CD4-positive, alpha-beta memory T cell (primary cell): ENCODE results near the gene VPS72. TPM values are rescaled to one million over a fixed set of nuclear protein-coding genes. Genes with fewer than 3 reads are reported as not detected.

ENCODE experiments used
- CTCF ChIA-PET: fragments of 350-600 bp; sonication (Branson Sonifier 250); formaldehyde crosslinking; loops from one replicate; lab custom pipeline; 2021; ENCODE audit warnings: inconsistent platforms; ENCODE audit not compliant: partially characterized antibody; lab: Charles Lee
- POLR2A ChIA-PET: fragments of 350-600 bp; sonication (Branson Sonifier 250); formaldehyde crosslinking; loops from one replicate; lab custom pipeline; 2021; ENCODE audit not compliant: partially characterized antibody; lab: Charles Lee
- DNase-seq, 5 donors: peaks; one replicate each; pipeline versions ENCODE4 v3.0.0 to v3.0.0-alpha.2; 2020 to 2022; ENCODE audit warnings: mixed read lengths in 1 of 5
- H3K27ac ChIP-seq: one replicate; pipeline ENCODE4 v1.7.0; 2013; ENCODE audit warnings: low read depth, low read length
- H3K27me3 ChIP-seq: 2 replicates; pipeline ENCODE4 v1.7.0; 2013; ENCODE audit warnings: mild to moderate bottlenecking, low read length, moderate library complexity; ENCODE audit not compliant: insufficient read depth
- H3K36me3 ChIP-seq: 2 replicates; pipeline ENCODE4 v1.7.0; 2013; ENCODE audit warnings: mild to moderate bottlenecking, low read length, moderate library complexity; ENCODE audit not compliant: insufficient read depth
- H3K4me1 ChIP-seq: 2 replicates; pipeline ENCODE4 v1.7.0; 2013; ENCODE audit warnings: mild to moderate bottlenecking, low read length, moderate library complexity; ENCODE audit not compliant: insufficient read depth
- H3K4me3 ChIP-seq, 2 donors: one replicate each; pipeline ENCODE4 v1.7.0; 2013; ENCODE audit warnings: low read length in 2 of 2, mild to moderate bottlenecking in 1 of 2
- H3K9me3 ChIP-seq, 2 donors: one replicate each; pipeline ENCODE4 v1.7.0; 2013; ENCODE audit warnings: low read length in 2 of 2, control low read depth in 1 of 2; ENCODE audit not compliant: control insufficient read depth in 1 of 2
- H3K27ac Mint-ChIP-seq, 7 donors: one replicate each; pipeline ENCODE4 v1.8.0; 2020 to 2021; ENCODE audit warnings: mixed read lengths in 7 of 7, mild to moderate bottlenecking in 6 of 7, inconsistent platforms in 3 of 7, moderate library complexity in 3 of 7
- H3K27me3 Mint-ChIP-seq, 2 donors: one replicate each; pipeline ENCODE4 v1.8.0; 2020 to 2021; ENCODE audit warnings: mixed read lengths in 2 of 2
- H3K36me3 Mint-ChIP-seq, 2 donors: one replicate each; pipeline ENCODE4 v1.8.0; 2020 to 2021; ENCODE audit warnings: mixed read lengths in 2 of 2, inconsistent platforms in 1 of 2, mild to moderate bottlenecking in 1 of 2
- H3K4me1 Mint-ChIP-seq, 4 donors: one replicate each; pipeline ENCODE4 v1.8.0; 2020 to 2021; ENCODE audit warnings: mixed read lengths in 4 of 4, mild to moderate bottlenecking in 1 of 4
- H3K4me3 Mint-ChIP-seq, 8 donors: one replicate each; pipeline ENCODE4 v1.8.0; 2020 to 2021; ENCODE audit warnings: mixed read lengths in 8 of 8, mild to moderate bottlenecking in 7 of 8, moderate library complexity in 6 of 8, inconsistent platforms in 3 of 8
- H3K9me3 Mint-ChIP-seq, 8 donors: one replicate each; pipeline ENCODE4 v1.8.0; 2020 to 2021; ENCODE audit warnings: mixed read lengths in 8 of 8, mild to moderate bottlenecking in 5 of 8, inconsistent platforms in 3 of 8, moderate library complexity in 1 of 8
- intact Hi-C: fragments of 100-400 bp; cut with micrococcal nuclease; formaldehyde crosslinking; loops from one replicate; pipeline ENCODE4 v1.15.1; 2023
- polyA plus RNA-seq, 2 donors: library from polyadenylated mRNA; unstranded; fragments of 300-500 nt; fragmentation: Illumina TruSeq; gene quantifications; one replicate each; pipeline ENCODE4 v1.2.3, GENCODE V29; 2021
- total RNA-seq, 2 experiments: library from RNA; stranded (reverse); gene quantifications; one replicate each; pipeline ENCODE4 v1.2.3, GENCODE V29; 2021

VPS72 gene, protein sequence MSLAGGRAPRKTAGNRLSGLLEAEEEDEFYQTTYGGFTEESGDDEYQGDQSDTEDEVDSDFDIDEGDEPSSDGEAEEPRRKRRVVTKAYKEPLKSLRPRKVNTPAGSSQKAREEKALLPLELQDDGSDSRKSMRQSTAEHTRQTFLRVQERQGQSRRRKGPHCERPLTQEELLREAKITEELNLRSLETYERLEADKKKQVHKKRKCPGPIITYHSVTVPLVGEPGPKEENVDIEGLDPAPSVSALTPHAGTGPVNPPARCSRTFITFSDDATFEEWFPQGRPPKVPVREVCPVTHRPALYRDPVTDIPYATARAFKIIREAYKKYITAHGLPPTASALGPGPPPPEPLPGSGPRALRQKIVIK
- total RNA-seq (10 to 100 TPM; 68.1 to 68.4 TPM), polyA plus RNA-seq (100 to 1,000 TPM in 1 of 2 donors, 10 to 100 TPM in 1; 80.6 to 102 TPM)

DNA sequence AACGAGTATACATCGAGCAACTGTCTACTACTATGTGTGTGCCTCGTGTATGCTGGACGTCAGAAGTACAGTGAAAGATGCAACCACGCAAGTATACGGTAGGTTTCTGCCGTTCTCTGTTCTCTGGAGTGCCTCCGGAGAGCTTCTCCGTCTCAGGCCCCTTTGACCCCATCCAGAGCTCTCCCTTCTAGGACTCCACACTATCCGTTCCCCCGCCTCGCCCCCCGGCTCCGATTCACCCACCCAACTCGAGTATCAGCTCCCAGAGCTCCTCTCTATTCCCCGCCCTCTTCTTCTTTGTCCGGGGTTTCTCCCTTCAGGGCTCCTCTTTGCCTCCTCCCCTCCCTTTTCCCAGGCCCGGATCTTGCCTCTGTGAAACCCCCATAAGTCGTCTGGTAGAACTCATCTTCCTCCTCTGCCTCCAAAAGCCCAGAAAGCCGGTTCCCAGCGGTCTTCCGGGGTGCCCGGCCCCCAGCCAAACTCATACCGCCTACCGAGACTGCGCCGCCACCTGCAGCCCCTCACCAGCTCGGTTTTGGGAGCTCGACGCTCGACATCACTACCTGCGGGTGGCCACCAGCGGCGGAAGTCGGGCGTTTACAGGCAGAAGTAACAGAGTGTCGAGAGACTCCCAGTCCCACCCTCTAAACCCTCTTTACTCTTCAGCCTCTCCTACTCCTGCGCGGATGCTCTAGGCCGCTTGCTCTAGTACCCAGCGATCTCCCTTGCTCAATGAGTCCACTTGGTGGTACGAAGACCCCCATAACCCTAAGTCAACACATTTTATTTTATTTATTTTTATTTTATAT, at the start of gene VPS72:
VPS72 (minus strand) TSS at position 561 of the 809 bp plus-strand sequence; CDS start at position 485, 76 bp downstream.
- peak within 1 kb of the TSS; percentile 89 for H3K27ac ChIP-seq
- intact Hi-C loops: loop anchor here (1.0 to 10.0 kb wide), 5 partner anchors 8 to 205 kb away; partner anchors contain the start of genes PIP5K1A, PSMB4, SCNM1 and TNFAIP8L2
- H3K36me3 ChIP-seq: peaks cover 11% of the 10 kb centered on the region
- peaks cover 12 to 24% of the 10 kb centered on the region in 2 donors for H3K36me3 Mint-ChIP-seq
- H3K27ac Mint-ChIP-seq: peak within 1 kb of the TSS; percentile 91 to 100 (median 98)
- no peaks in the 10 kb centered on the region for H3K9me3 Mint-ChIP-seq
- DNase-seq: peak; percentile 81 to 92 (median 84)
- H3K4me3 ChIP-seq: peak within 1 kb of the TSS; percentile 67 to 78
- no peaks in the 10 kb centered on the region for H3K27me3 ChIP-seq
- H3K4me1 Mint-ChIP-seq: peaks cover 22 to 43% (median 33%) of the 10 kb centered on the region in 4 donors
- no peaks in the 10 kb centered on the region for H3K27me3 Mint-ChIP-seq
- peak within 1 kb of the TSS; percentile 92 to 100 (median 98) for H3K4me3 Mint-ChIP-seq
- H3K4me1 ChIP-seq: peaks cover 25% of the 10 kb centered on the region
- POLR2A ChIA-PET: interaction anchor here (0.6 to 3.0 kb wide), 21 partner anchors 10 to 210 kb away, joined by 3 to 46 read pairs (median 6); partner anchors contain the start of genes LYSMD1, PI4KB, PIP5K1A and PSMB4
- H3K9me3 ChIP-seq: no peaks in the 10 kb centered on the region
- CTCF ChIA-PET: interaction anchor here (0.5 to 2.9 kb wide), 11 partner anchors 12 to 934 kb away, joined by 3 to 25 read pairs (median 4); partner anchors contain the start of gene TNFAIP8L2

DNA sequence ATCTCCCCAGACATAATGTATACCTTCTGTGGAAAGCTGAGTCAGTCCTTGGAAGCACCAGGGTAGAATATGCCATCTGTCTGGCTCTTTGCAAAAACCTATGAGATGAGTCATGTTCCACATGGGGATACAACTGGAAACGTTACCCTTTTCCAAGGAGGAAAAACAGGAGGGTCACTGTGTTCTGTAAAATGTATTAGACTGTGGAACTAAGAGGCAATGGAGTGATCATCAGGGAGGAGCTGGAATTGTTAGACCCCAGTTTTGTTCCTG, 48.4 kb upstream of the VPS72 start:
- Histone ChIP-seq H3K4me1 (no peaks in the 10 kb centered on the region), H3K27ac (no peak overlapping the region), H3K4me3 (no peak overlapping the region), H3K27me3 (no peaks in the 10 kb centered on the region), H3K9me3 (no peaks in the 10 kb centered on the region), H3K36me3 (peaks cover 74% of the 10 kb centered on the region)
- intact Hi-C loops: no loop called here
- Mint-ChIP-seq H3K27ac (no peak overlapping the region), H3K9me3 (peaks cover 0 to 2% (median 0%) of the 10 kb centered on the region in 8 donors), H3K4me1 (peaks cover 0 to 4% (median 0%) of the 10 kb centered on the region in 4 donors), H3K27me3 (no peaks in the 10 kb centered on the region), H3K4me3 (no peak overlapping the region), H3K36me3 (peaks cover 60 to 75% of the 10 kb centered on the region in 2 donors)
- DNase-seq: no peak
- ChIA-PET CTCF (no interaction called here), POLR2A (interaction anchor here (1.3 kb wide), 1 partner anchor 12 kb away, joined by 3 read pairs; no protein-coding TSS in a partner anchor)

DNA sequence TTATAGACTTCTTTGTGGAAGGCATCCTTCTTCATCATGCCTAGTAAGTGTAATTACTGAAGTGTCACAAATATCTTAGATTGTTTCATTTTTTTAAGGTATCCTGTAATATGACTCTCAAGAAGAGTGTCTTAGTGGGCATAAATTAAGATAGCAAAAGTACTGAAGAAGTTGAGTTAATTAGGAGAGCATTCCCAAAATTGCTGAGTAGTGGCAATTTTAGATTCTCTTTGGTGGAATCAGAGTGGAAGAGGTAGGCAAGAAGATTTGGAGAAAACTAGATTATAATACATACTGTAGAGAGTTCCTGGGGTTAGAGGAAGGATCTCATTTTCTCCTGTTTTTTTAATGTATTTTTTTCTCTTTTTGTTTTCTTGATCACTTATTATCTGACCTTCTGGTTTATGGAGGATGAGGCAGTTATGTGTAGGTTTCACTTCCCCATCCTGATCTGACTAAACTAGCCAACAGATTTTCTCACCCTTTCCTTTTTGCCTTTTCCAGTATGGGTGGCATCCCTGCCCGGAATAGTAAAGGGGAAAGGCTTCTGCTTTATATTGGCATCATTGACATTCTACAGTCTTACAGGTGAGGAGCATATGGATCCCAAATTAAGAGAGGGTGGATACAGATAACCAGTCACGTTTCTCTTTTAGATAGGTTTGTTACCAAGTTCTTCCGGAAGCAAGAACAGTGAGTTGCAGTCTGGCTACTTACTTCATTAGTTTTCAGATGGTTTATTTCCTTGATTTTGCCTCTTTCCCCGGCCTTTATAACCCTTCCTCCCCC, 47.9 kb upstream of the VPS72 start:
- Histone ChIP-seq H3K4me3 (no peak overlapping the region), H3K27ac (no peak overlapping the region), H3K9me3 (no peaks in the 10 kb centered on the region), H3K36me3 (peaks cover 70% of the 10 kb centered on the region), H3K27me3 (no peaks in the 10 kb centered on the region), H3K4me1 (no peaks in the 10 kb centered on the region)
- POLR2A ChIA-PET: no interaction called here
- peaks cover 0 to 2% (median 0%) of the 10 kb centered on the region in 8 donors for H3K9me3 Mint-ChIP-seq
- peaks cover 0 to 4% (median 0%) of the 10 kb centered on the region in 4 donors for H3K4me1 Mint-ChIP-seq
- H3K36me3 Mint-ChIP-seq: peaks cover 56 to 71% of the 10 kb centered on the region in 2 donors
- H3K27ac Mint-ChIP-seq: peak overlapping the region in 2 of 7 donors; percentile 44 to 83
- no peak for DNase-seq
- intact Hi-C loops: no loop called here
- CTCF ChIA-PET: interaction anchor here (0.6 to 1.4 kb wide), 2 partner anchors 12 to 14 kb away, joined by 3 to 4 read pairs; no protein-coding TSS in a partner anchor
- H3K27me3 Mint-ChIP-seq: no peaks in the 10 kb centered on the region
- H3K4me3 Mint-ChIP-seq: no peak overlapping the region

DNA sequence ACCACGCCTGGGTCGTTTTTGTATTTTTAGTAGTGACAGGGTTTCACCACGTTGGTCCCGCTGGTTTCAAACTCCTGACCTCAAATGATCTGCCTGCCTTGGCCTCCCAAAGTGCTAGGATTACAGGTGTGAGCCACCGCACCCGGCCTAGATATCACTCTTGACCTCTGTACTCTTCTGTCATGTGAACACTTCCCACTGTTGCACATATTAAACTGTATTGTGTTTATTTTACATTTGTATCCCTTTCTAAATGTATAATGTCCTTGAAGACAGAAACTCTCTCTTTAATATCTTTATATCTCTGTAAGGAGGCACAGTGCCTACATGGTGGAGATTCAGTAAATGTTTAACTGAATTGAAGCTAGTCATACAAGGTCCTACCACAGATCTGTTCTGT, 45.2 kb upstream of the VPS72 start:
- POLR2A ChIA-PET: no interaction called here
- Histone ChIP-seq H3K36me3 (peaks cover 74% of the 10 kb centered on the region), H3K9me3 (no peaks in the 10 kb centered on the region), H3K4me1 (no peaks in the 10 kb centered on the region), H3K4me3 (no peak overlapping the region), H3K27ac (no peak overlapping the region), H3K27me3 (no peaks in the 10 kb centered on the region)
- H3K36me3 Mint-ChIP-seq: peaks cover 53 to 78% of the 10 kb centered on the region in 2 donors
- H3K27me3 Mint-ChIP-seq: no peaks in the 10 kb centered on the region
- H3K9me3 Mint-ChIP-seq: peaks cover 0 to 2% (median 0%) of the 10 kb centered on the region in 8 donors
- CTCF ChIA-PET: interaction anchor here (1.2 to 2.5 kb wide), 3 partner anchors 15 to 46 kb away, joined by 3 to 10 read pairs (median 6); partner anchors contain the start of gene VPS72
- no peak for DNase-seq
- intact Hi-C loops: no loop called here
- H3K4me1 Mint-ChIP-seq: peaks cover 0 to 4% (median 0%) of the 10 kb centered on the region in 4 donors
- H3K27ac Mint-ChIP-seq: peak overlapping the region in 2 of 7 donors; percentile 48 to 50
- H3K4me3 Mint-ChIP-seq: no peak overlapping the region

DNA sequence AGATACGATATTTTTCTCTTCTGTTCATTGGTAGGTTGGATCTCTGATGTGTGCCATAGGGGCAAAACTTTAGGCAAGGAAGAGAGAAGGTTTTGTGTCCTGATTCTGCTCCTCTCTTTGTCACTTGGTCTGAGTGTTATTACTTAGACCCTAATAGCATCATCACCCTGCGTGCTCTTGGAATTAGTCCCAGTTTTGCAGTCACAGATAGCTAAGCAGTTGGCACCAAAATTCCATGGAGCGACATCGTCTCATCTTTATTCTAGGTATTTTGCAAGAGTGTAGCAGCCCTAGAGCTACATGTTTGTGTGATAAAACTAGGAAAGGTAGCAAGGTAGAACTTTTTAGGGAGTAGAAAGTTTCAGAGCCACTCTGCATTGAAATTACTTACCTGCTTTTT, 32.1 kb upstream of the VPS72 start:
- intact Hi-C loops: no loop called here
- POLR2A ChIA-PET: no interaction called here
- no peaks in the 10 kb centered on the region for H3K9me3 ChIP-seq
- H3K36me3 ChIP-seq: peaks cover under 1% of the 10 kb centered on the region
- H3K27ac Mint-ChIP-seq: peak overlapping the region in 1 of 7 donors; percentile 63
- H3K4me3 Mint-ChIP-seq: no peak overlapping the region
- no peaks in the 10 kb centered on the region for H3K4me1 ChIP-seq
- H3K36me3 Mint-ChIP-seq: peaks cover 7 to 31% of the 10 kb centered on the region in 2 donors
- no peaks in the 10 kb centered on the region for H3K27me3 Mint-ChIP-seq
- peaks cover under 1 to 11% (median 3%) of the 10 kb centered on the region in 4 donors for H3K4me1 Mint-ChIP-seq
- CTCF ChIA-PET: no interaction called here
- H3K9me3 Mint-ChIP-seq: no peaks in the 10 kb centered on the region
- no peaks in the 10 kb centered on the region for H3K27me3 ChIP-seq
- DNase-seq: no peak
- no peak overlapping the region for H3K4me3 ChIP-seq
- no peak overlapping the region for H3K27ac ChIP-seq

DNA sequence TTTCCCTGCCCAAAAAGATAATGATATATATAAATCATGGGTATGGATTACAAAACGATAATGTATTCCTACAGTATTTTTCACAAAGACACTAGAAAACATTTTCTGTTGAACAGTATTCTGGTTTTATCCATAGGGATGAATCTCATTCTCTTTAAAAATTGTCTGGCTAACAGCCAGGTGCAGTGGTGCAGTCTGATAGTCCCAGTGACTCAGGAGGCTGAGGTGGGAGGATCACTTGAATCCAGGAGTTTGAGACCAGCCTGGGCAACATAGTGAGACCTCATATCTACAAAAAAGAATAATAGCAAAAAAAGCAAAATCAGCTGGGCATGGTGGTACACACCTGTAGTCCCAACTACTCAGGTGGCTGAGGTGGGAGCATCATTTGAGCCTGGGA, 31.6 kb upstream of the VPS72 start:
- Histone ChIP-seq H3K27ac (no peak overlapping the region), H3K9me3 (no peaks in the 10 kb centered on the region), H3K4me1 (no peaks in the 10 kb centered on the region), H3K27me3 (no peaks in the 10 kb centered on the region), H3K4me3 (no peak overlapping the region), H3K36me3 (no peaks in the 10 kb centered on the region)
- ChIA-PET CTCF (no interaction called here), POLR2A (no interaction called here)
- Mint-ChIP-seq H3K9me3 (no peaks in the 10 kb centered on the region), H3K36me3 (peaks cover 4 to 27% of the 10 kb centered on the region in 2 donors), H3K27ac (peak overlapping the region in 1 of 7 donors; percentile 42), H3K27me3 (no peaks in the 10 kb centered on the region), H3K4me3 (no peak overlapping the region), H3K4me1 (peaks cover 1 to 14% (median 4%) of the 10 kb centered on the region in 4 donors)
- no peak for DNase-seq
- intact Hi-C loops: no loop called here
